ENCODE results near the gene ISOC2. TPM values are rescaled to one million over a fixed set of nuclear protein-coding genes. Genes with fewer than 3 reads are reported as not detected.

Gene ISOC2
- total and polyA plus RNA-seq, 12 donors, result 42.5 to 117 (median 50.0) TPM

- Histone ChIP-seq H3K4me1 (peaks cover 0 to 36% (median 24%) of the 10 kb centered on the region in 9 donors), H3K9me3 (no peaks in the 10 kb centered on the region), H3K27ac (no peak within 1 kb of the TSS), H3K27me3 (no peaks in the 10 kb centered on the region), H3K36me3 (no peaks in the 10 kb centered on the region), H3K4me3 (no peak within 1 kb of the TSS)
- ATAC-seq, result no peak
- no peak for TF ChIP-seq CTCF (IDR thresholded peaks at IDR 0.05)
- 58 to 74% methylated on average over 14 of the region's 14 CpGs for WGBS, 2 donors
- no peak for DNase-seq
- intact Hi-C loops (cut with DNase I), result loop anchor here in 4 of 10 donors (5.0 kb wide), 3 partner anchors 38 to 77 kb away; partner anchors contain the start of gene RPL28 (in 1 of the 4)
Observed at GRCh38 chr19:55464662-55465054, 3.2 kb upstream of the ISOC2 start, which contains the start of gene C19orf85. Gene C19orf85 (minus strand): TSS chr19:55464751. CDS start chr19:55464554, 197 bp downstream.

- ATAC-seq (no peak), DNase-seq (peak in 1 of 2 donors; percentile 12)
- H3K27ac ChIP-seq, result no peak overlapping the region
- no peak overlapping the region for H3K4me3 ChIP-seq
- TF ChIP-seq CTCF (IDR thresholded peaks at IDR 0.05), result no peak
- H3K27me3 ChIP-seq, result no peaks in the 10 kb centered on the region
- 73 to 74% methylated on average over 23 of the region's 23 CpGs for WGBS, 2 donors
- no peaks in the 10 kb centered on the region for H3K9me3 ChIP-seq
- H3K36me3 ChIP-seq, result no peaks in the 10 kb centered on the region
- peaks cover 0 to 39% (median 25%) of the 10 kb centered on the region in 9 donors for H3K4me1 ChIP-seq
- intact Hi-C loops (cut with DNase I), result loop anchor here in 1 of 10 donors (5.0 kb wide), 1 partner anchor 77 kb away; the partner anchor contains the start of gene RPL28
Observed at GRCh38 chr19:55464039-55464661, 2.7 kb upstream of the ISOC2 start.

DNA sequence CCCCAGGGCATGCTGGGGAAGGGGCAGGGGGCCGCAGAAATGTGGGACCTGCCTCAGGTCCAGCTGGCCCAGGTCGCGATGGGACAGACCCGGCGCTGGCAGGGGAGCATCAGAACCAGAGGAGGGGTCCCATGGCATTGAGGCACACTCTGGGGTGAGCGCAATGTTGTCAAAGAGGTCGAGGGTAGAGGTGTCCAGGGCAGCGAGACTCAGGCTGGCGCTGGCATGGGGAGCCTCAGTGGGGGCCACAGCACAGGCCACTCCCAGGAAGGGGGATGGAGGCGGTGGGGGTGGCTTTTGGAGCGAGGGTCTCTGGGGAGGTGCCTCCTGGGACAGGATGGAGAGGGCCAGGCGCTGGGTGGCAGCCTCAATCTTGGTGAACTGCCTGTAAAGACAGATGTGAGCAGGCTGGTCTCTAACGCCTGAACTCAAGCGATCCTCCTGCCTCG is 2.2 kb upstream of the ISOC2 start:
- Histone ChIP-seq H3K9me3 (no peaks in the 10 kb centered on the region), H3K4me3 (no peak overlapping the region), H3K27ac (no peak overlapping the region), H3K36me3 (no peaks in the 10 kb centered on the region), H3K4me1 (peaks cover 0 to 39% (median 25%) of the 10 kb centered on the region in 9 donors), H3K27me3 (no peaks in the 10 kb centered on the region)
- WGBS, 2 donors, result 72 to 73% methylated on average over 15 of the region's 15 CpGs
- peak in 1 of 2 donors; percentile 15 for DNase-seq
- no peak for TF ChIP-seq CTCF (IDR thresholded peaks at IDR 0.05)
- intact Hi-C loops (cut with DNase I), result loop anchor here in 1 of 10 donors (5.0 kb wide), 1 partner anchor 76 kb away; the partner anchor contains the start of gene RPL28
- ATAC-seq, result no peak

DNA sequence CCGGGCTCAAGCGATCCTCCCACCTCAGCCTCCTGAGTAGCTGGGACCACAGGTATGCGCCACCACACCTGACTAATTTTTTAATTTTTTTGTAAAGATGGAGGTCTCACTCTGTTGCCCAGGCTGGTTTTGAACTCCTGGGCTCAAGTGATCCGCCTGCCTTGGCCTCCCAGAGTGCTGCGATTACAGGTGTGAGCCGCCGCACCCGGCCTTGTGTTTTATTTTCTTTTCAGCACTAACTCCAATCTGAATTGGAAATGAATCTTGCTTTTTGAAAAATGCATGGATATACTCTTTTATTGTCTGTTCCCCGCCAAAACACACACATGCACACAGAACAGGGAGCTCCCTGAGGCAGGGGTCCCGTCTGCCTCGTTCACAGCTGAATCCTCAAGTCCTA is 1.3 kb upstream of the ISOC2 start:
- Histone ChIP-seq H3K4me3 (peak overlapping the region in 1 of 10 donors; percentile 86), H3K27ac (no peak overlapping the region), H3K36me3 (no peaks in the 10 kb centered on the region), H3K9me3 (no peaks in the 10 kb centered on the region), H3K27me3 (no peaks in the 10 kb centered on the region), H3K4me1 (peaks cover 0 to 36% (median 21%) of the 10 kb centered on the region in 9 donors)
- intact Hi-C loops (cut with DNase I), result loop anchor here in 1 of 10 donors (5.0 kb wide), 1 partner anchor 75 kb away; the partner anchor contains the start of gene RPL28
- DNase-seq, result no peak
- no peak for TF ChIP-seq CTCF (IDR thresholded peaks at IDR 0.05)
- no peak for ATAC-seq
- 81 to 86% methylated on average over 11 of the region's 11 CpGs for WGBS, 2 donors
